Urinary bladder (tissue), 4 donors: Measurements from ENCODE around the gene LRRTM4. TPM values are rescaled to one million over a fixed set of nuclear protein-coding genes. Genes with fewer than 3 reads are reported as not detected.
"Not testable (repeated sequence)": the region's sequence is repeated elsewhere in the genome, so short reads cannot be mapped to it uniquely, and the experiment has no call there.

Source experiments
- DNase-seq: peaks from one replicate; pipeline ENCODE4 v3.0.0-alpha.2; 2015; ENCODE audit errors: extremely low spot score
- H3K27ac ChIP-seq: one replicate; pipeline ENCODE4 v1.5.1; 2013; ENCODE audit warnings: low read depth, mild to moderate bottlenecking, moderate library complexity
- H3K36me3 ChIP-seq: one replicate; pipeline ENCODE4 v1.6.1; 2013; ENCODE audit warnings: mild to moderate bottlenecking, moderate library complexity; ENCODE audit not compliant: insufficient read depth
- H3K4me1 ChIP-seq: one replicate; pipeline ENCODE4 v1.6.1; 2013; ENCODE audit warnings: mild to moderate bottlenecking, moderate library complexity; ENCODE audit not compliant: insufficient read depth
- H3K4me3 ChIP-seq: one replicate; pipeline ENCODE4 v1.5.1; 2013; ENCODE audit warnings: low read depth, low read length
- WGBS: extraction: QIAGEN DNeasy Blood & Tissue Kit; methylation state at CpG from one replicate; pipeline ENCODE4 v1.1.7; 2013; 5-methylcytosine and 5-hydroxymethylcytosine counted together
- polyA plus RNA-seq: library from polyadenylated mRNA; stranded (reverse); fragments of 200-250 nt; gene quantifications from one replicate; pipeline ENCODE4 v1.2.3, GENCODE V29; 2013
- total RNA-seq: library from RNA; depleted of rRNA; stranded (reverse); fragments of >200 nt; gene quantifications from one replicate; pipeline ENCODE4 v1.2.3, GENCODE V29; 2014
- donor health status: healthy with polysubstance abuse.
- donor health status: healthy.

LRRTM4 gene
- total and polyA plus RNA-seq, 2 donors, result 0.34 to 13.9 TPM

- H3K4me3 ChIP-seq, result no peak overlapping the region
- WGBS, result 69% methylated on average over 1 of the region's 1 CpG
- H3K27ac ChIP-seq, result no peak overlapping the region
- DNase-seq, result no peak
- H3K36me3 ChIP-seq, result no peaks in the 10 kb centered on the region
- H3K4me1 ChIP-seq, result no peaks in the 10 kb centered on the region
Measured at GRCh38 chr2:76839826-76840225, 682.4 kb downstream of the LRRTM4 start.

DNA sequence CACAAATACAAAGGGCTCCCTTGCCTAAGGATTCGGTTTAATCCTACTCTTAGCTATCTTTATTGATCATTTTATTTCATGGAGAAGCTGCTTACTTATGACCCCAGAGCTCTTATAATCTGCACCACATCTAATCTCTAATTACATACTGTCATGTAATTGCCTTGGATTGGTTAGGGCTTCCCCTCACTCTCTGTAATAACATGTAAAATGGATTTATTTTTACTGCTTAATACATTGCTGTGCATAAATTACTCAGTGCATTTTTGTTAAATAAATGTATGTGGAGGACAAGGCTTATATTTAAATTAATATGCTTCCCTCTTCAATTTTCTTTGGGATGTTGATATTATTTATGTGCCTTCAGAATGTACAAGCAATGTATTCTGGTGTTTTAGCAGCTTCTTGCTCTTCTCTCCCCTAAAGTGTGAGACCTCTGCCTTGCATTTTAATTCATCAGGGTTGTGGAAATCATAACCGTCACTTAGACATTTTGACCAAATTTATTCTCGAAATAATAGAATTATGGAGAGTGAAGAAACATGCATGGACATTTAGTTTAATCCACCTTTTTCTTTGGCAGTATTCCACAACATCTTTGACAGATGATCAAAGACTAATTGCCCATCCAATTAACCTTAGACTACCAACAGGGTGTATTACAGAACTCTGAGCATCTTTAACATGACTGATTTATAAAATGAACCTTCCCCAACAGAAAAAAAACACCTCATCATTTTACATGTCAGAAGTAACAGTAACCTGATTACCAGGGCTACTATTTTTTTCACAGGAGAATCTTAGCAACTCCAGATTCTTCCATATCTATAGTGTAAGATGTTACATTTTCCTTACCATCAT is 692.6 kb downstream of the LRRTM4 start:
- H3K4me3 ChIP-seq, result no peak overlapping the region
- no peaks in the 10 kb centered on the region for H3K4me1 ChIP-seq
- no peak overlapping the region for H3K27ac ChIP-seq
- DNase-seq, result no peak
- H3K36me3 ChIP-seq, result no peaks in the 10 kb centered on the region
- 71% methylated on average over 3 of the region's 3 CpGs for WGBS

DNA sequence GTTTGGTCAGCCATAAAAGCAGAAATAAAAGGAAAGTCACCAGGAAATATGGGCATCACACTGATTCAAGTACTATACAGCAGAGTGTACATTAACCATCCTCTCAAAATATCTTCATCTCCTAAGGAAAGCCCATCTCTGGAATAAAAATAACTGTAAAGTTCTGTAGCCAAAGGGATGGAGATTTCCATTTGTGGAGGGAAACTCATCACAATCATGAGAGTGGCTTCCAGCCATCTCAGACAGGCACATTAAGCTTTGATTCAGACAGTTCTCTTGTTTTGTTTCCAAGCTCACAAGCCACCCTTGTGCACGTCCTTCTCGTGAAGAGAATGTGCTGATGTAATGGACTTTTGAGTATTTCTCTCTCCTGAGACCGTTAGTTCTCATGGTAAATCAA is 695.5 kb downstream of the LRRTM4 start:
- Histone ChIP-seq H3K4me3 (no peak overlapping the region), H3K4me1 (no peaks in the 10 kb centered on the region), H3K27ac (no peak overlapping the region), H3K36me3 (no peaks in the 10 kb centered on the region)
- WGBS, result 28% methylated on average over 3 of the region's 3 CpGs
- DNase-seq, result no peak

- DNase-seq, result no peak
- Histone ChIP-seq H3K4me1 (no peaks in the 10 kb centered on the region), H3K4me3 (no peak overlapping the region), H3K27ac (no peak overlapping the region), H3K36me3 (no peaks in the 10 kb centered on the region)
- 79% methylated on average over 6 of the region's 6 CpGs for WGBS
Measured at GRCh38 chr2:76825140-76825970, 696.8 kb downstream of the LRRTM4 start.

GRCh38 chr2:76821731-76822130 is 700.4 kb downstream of the LRRTM4 start:
- WGBS, result 74% methylated on average over 2 of the region's 2 CpGs
- Histone ChIP-seq H3K4me1 (no peaks in the 10 kb centered on the region), H3K36me3 (no peaks in the 10 kb centered on the region), H3K4me3 (no peak overlapping the region), H3K27ac (no peak overlapping the region)
- DNase-seq, result no peak

DNA sequence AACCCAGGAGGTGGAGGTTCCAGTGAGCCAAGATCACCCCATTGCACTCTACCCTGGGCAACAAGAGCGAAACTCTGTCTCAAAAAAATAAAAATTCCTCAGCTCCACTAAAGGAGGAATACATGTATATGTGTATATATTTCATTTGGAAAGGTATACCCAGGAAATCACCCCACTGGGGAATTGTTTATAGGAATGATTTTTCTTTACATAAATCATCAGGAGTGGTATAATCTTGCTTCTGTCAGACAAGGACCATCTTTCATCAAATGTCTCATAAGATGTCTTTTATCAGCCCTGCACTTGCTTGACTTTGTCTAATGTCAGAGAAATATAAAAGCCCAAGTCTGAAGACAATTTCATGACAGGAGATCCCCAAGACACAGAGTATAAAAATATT is 709.1 kb downstream of the LRRTM4 start:
- Histone ChIP-seq H3K4me1 (no peaks in the 10 kb centered on the region), H3K36me3 (no peaks in the 10 kb centered on the region), H3K27ac (no peak overlapping the region), H3K4me3 (no peak overlapping the region)
- DNase-seq, result no peak
- WGBS, result 94% methylated on average over 1 of the region's 1 CpG

GRCh38 chr2:76812156-76812555 is 710.0 kb downstream of the LRRTM4 start:
- no peak for DNase-seq
- no peak overlapping the region for H3K4me3 ChIP-seq

GRCh38 chr2:76809136-76809535 is 713.0 kb downstream of the LRRTM4 start:
- DNase-seq, result no peak
- no peak overlapping the region for H3K4me3 ChIP-seq
- H3K27ac ChIP-seq, result no peak overlapping the region
- H3K4me1 ChIP-seq, result no peaks in the 10 kb centered on the region
- 44% methylated on average over 1 of the region's 1 CpG for WGBS
- H3K36me3 ChIP-seq, result no peaks in the 10 kb centered on the region

More at GRCh38 chr2:76812156-76812555, 710.0 kb downstream of the LRRTM4 start:
- no peaks in the 10 kb centered on the region for H3K36me3 ChIP-seq
- H3K4me1 ChIP-seq, result no peaks in the 10 kb centered on the region
- H3K27ac ChIP-seq, result no peak overlapping the region

GRCh38 chr2:76808732-76809131 is 713.4 kb downstream of the LRRTM4 start:
- 1% methylated on average over 1 of the region's 1 CpG for WGBS
- no peak overlapping the region for H3K27ac ChIP-seq
- H3K4me3 ChIP-seq, result no peak overlapping the region
- peak; percentile 53 for DNase-seq
- no peaks in the 10 kb centered on the region for H3K4me1 ChIP-seq
- no peaks in the 10 kb centered on the region for H3K36me3 ChIP-seq

- WGBS, result 68% methylated on average over 4 of the region's 4 CpGs
- Histone ChIP-seq H3K4me3 (no peak overlapping the region), H3K36me3 (no peaks in the 10 kb centered on the region), H3K4me1 (no peaks in the 10 kb centered on the region), H3K27ac (no peak overlapping the region)
- DNase-seq, result no peak
Measured at GRCh38 chr2:76793647-76794334, 728.4 kb downstream of the LRRTM4 start.

GRCh38 chr2:76781313-76781712 is 740.9 kb downstream of the LRRTM4 start:
- H3K36me3 ChIP-seq, H3K27ac ChIP-seq, DNase-seq, H3K4me3 ChIP-seq, H3K4me1 ChIP-seq: not testable (repeated sequence)
- 88% methylated on average over 22 of the region's 22 CpGs for WGBS

- H3K36me3 ChIP-seq, result no peaks in the 10 kb centered on the region
- 86% methylated on average over 2 of the region's 2 CpGs for WGBS
- H3K27ac ChIP-seq, result no peak overlapping the region
- H3K4me1 ChIP-seq, result no peaks in the 10 kb centered on the region
- DNase-seq, result no peak
- no peak overlapping the region for H3K4me3 ChIP-seq
Measured at GRCh38 chr2:76763276-76763675, 758.9 kb downstream of the LRRTM4 start.

DNA sequence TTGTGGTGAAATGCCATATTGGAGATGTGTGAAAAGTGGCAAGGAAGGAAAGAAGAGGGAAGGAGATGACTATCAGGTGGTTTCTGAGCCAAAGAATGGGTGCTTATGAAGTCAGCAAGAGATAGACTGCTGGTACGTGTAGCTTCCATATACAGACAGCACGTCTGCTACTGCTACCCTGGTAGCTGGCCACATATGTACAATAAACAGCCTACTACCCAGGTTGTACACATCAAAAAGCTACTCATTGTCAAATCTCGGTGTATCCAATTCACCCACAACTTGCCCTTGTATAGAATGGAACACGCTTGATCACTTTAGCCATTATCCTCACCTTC is 761.8 kb downstream of the LRRTM4 start:
- Histone ChIP-seq H3K4me3 (no peak overlapping the region), H3K27ac (no peak overlapping the region), H3K36me3 (no peaks in the 10 kb centered on the region), H3K4me1 (no peaks in the 10 kb centered on the region)
- DNase-seq, result no peak
- 91% methylated on average over 4 of the region's 4 CpGs for WGBS
